H1 (cell line): ENCODE measurements around the gene STKLD1. TPM values are rescaled to one million over a fixed set of nuclear protein-coding genes. Genes with fewer than 3 reads are reported as not detected.

Experiments used
- ASH2L ChIP-seq: fragments of 200-600, 300-600 bp; sonication (generic); IDR thresholded peaks from one replicate; pipeline ENCODE4 v1.7.1; 2017; ENCODE audit warnings: low read length
- CBX5 ChIP-seq: fragments of 300-800, 300-1000 bp; sonication (generic); IDR thresholded peaks from 2 replicates; pipeline ENCODE4 v1.7.1; 2016; ENCODE audit warnings: antibody characterized with exemption, low read length, low read depth
- CBX8 ChIP-seq: fragments of 300-800, 300-1000 bp; sonication (generic); IDR thresholded peaks from 2 replicates; pipeline ENCODE4 v1.7.1; 2016; ENCODE audit warnings: low read depth, low read length, borderline replicate concordance
- CHD1 ChIP-seq: IDR thresholded peaks from 2 replicates; pipeline ENCODE4 v1.6.1; 2012; ENCODE audit warnings: low read depth, low read length, improper control_type of control experiment
- CTBP2 ChIP-seq: IDR thresholded peaks from 2 replicates; pipeline ENCODE4 v1.7.0; 2011; ENCODE audit warnings: borderline replicate concordance, mild to moderate bottlenecking, moderate library complexity, mixed read lengths, low read length; ENCODE audit not compliant: insufficient read depth, insufficient read length
- EP300 ChIP-seq, 2 experiments: IDR thresholded peaks; 1 replicate in 1 of 2; 2 replicates in 1 of 2; pipeline ENCODE4 v1.6.1; 2011 to 2012; ENCODE audit warnings: low read depth in 2 of 2, low read length in 2 of 2, mild to moderate bottlenecking in 2 of 2, borderline replicate concordance in 1 of 2, inconsistent platforms in 1 of 2, moderate library complexity in 1 of 2
- FOSL1 ChIP-seq: IDR thresholded peaks from 2 replicates; pipeline ENCODE4 v1.6.1; 2011; ENCODE audit warnings: mild to moderate bottlenecking, low read depth, low read length, moderate library complexity; ENCODE audit not compliant: insufficient read depth
- HDAC6 ChIP-seq: IDR thresholded peaks from one replicate; pipeline ENCODE4 v1.7.1; 2012; ENCODE audit warnings: low read depth, mild to moderate bottlenecking, inconsistent platforms, low read length, moderate library complexity
- JUND ChIP-seq: IDR thresholded peaks from 2 replicates; pipeline ENCODE4 v1.6.1; 2011; ENCODE audit warnings: mild to moderate bottlenecking, improper control_type of control experiment, low read length
- KDM4A ChIP-seq: IDR thresholded peaks from one replicate; pipeline ENCODE4 v1.7.1; 2012; ENCODE audit warnings: low read depth, mild to moderate bottlenecking, moderate library complexity, low read length, inconsistent platforms; ENCODE audit not compliant: severe bottlenecking
- MAFK ChIP-seq: IDR thresholded peaks from 2 replicates; pipeline ENCODE4 v1.6.1; 2012; ENCODE audit warnings: low read depth, mild to moderate bottlenecking, improper control_type of control experiment, low read length
- POU5F1 ChIP-seq: IDR thresholded peaks from 2 replicates; pipeline ENCODE4 v1.6.1; 2011; ENCODE audit warnings: low read depth, mild to moderate bottlenecking, low read length, moderate library complexity
- RFX5 ChIP-seq: IDR thresholded peaks from 2 replicates; pipeline ENCODE4 v1.6.1; 2011; ENCODE audit warnings: low read depth, low read length, improper control_type of control experiment, borderline replicate concordance
- SP1 ChIP-seq: IDR thresholded peaks from 2 replicates; pipeline ENCODE4 v1.6.1; 2011; ENCODE audit warnings: low read depth, low read length
- SP2 ChIP-seq: IDR thresholded peaks from 2 replicates; pipeline ENCODE4 v1.6.1; 2012; ENCODE audit warnings: mild to moderate bottlenecking, low read length, inconsistent platforms
- SUZ12 ChIP-seq: fragments of 200-600 bp; sonication (generic); IDR thresholded peaks from 2 replicates; pipeline ENCODE4 v1.6.1; 2012; ENCODE audit warnings: mild to moderate bottlenecking, inconsistent platforms, low read length, moderate library complexity, mixed read lengths
- TAF7 ChIP-seq: optimal IDR thresholded peaks from 2 replicates; pipeline ENCODE3; 2011; ENCODE audit warnings: low read depth, mild to moderate bottlenecking, inconsistent platforms, low read length, moderate library complexity, borderline replicate concordance
- TEAD4 ChIP-seq: IDR thresholded peaks from 2 replicates; pipeline ENCODE4 v1.6.1; 2012; ENCODE audit warnings: low read depth, low read length, inconsistent platforms, mixed read lengths
- YY1 ChIP-seq: IDR thresholded peaks from 2 replicates; pipeline ENCODE4 v1.6.1; 2011; ENCODE audit warnings: low read depth, mild to moderate bottlenecking, low read length
- polyA plus RNA-seq, 7 experiments: library from polyadenylated mRNA; depleted of rRNA in 3 of 7; stranded (reverse) in 5 of 7; unstranded in 2 of 7; fragments of >200 nt in 5 of 7; fragments of 200-250 nt in 2 of 7; gene quantifications; 1 replicate in 5 of 7; 2 replicates in 1 of 7; 4 replicates in 1 of 7; pipeline versions ENCODE4 v1.2.1 to v1.2.3, GENCODE V29; 2011 to 2013; ENCODE audit warnings: missing spikeins in 2 of 7, mixed read lengths in 2 of 7
- total RNA-seq: library from RNA; stranded (reverse); fragmentation: NEBNext Ultra II Directional; extraction: Animal tissue kit (Norgen Biotek cat#: 25700); gene quantifications from 2 replicates; pipeline ENCODE4 v1.2.1, GENCODE V29; 2021
- TF ChIP-seq, protein P1 (sequence below), 3 experiments: IDR thresholded peaks; 1 replicate in 2 of 3; 2 replicates in 1 of 3; pipeline versions ENCODE4 v1.5.1 to v1.6.1; 2011; ENCODE audit warnings: low read length in 3 of 3, mild to moderate bottlenecking in 3 of 3, inconsistent platforms in 2 of 3, low read depth in 1 of 3, moderate library complexity in 1 of 3; ENCODE audit not compliant: insufficient read depth in 1 of 3; ENCODE audit errors: control extremely low read depth in 1 of 3

The STKLD1 gene
- total and polyA plus RNA-seq, 2 of the 8 experiments (the other 6 are each of a cell fraction or from before 2014, with no cell fraction given), result 0.26 TPM; not detected in 1

GRCh38 chr9:133335924-133336811 lies 40.0 kb upstream of the STKLD1 start, which contains the start of gene SURF6 (continued):
- TF ChIP-seq JUND, result no peak
- TF ChIP-seq KDM4A, result peak; percentile 72
- TF ChIP-seq POU5F1, result no peak
- TF ChIP-seq, protein P1, sequence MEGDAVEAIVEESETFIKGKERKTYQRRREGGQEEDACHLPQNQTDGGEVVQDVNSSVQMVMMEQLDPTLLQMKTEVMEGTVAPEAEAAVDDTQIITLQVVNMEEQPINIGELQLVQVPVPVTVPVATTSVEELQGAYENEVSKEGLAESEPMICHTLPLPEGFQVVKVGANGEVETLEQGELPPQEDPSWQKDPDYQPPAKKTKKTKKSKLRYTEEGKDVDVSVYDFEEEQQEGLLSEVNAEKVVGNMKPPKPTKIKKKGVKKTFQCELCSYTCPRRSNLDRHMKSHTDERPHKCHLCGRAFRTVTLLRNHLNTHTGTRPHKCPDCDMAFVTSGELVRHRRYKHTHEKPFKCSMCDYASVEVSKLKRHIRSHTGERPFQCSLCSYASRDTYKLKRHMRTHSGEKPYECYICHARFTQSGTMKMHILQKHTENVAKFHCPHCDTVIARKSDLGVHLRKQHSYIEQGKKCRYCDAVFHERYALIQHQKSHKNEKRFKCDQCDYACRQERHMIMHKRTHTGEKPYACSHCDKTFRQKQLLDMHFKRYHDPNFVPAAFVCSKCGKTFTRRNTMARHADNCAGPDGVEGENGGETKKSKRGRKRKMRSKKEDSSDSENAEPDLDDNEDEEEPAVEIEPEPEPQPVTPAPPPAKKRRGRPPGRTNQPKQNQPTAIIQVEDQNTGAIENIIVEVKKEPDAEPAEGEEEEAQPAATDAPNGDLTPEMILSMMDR (IDR thresholded peaks at IDR 0.05; ENCODE audit: control extremely low read depth in 1 of 3, insufficient read depth in 1 of 3, low read depth in 1 of 3, low read length in 3 of 3), result peak in 1 of 3 experiments; percentile 1; a peak in 1 of 4 replicates
- TF ChIP-seq EP300 (IDR thresholded peaks at IDR 0.05; ENCODE audit: borderline replicate concordance in 1 of 2, low read depth in 2 of 2, low read length in 2 of 2), result peak in 1 of 2 experiments; percentile 13; a peak in 1 of 3 replicates
- TF ChIP-seq YY1, result peak; percentile 85
- peak; percentile 79 for TF ChIP-seq SP1
- no peak for TF ChIP-seq CBX8
- no peak for TF ChIP-seq CTBP2
- TF ChIP-seq ASH2L, result peak; percentile 43
- TF ChIP-seq HDAC6, result no peak
- no peak; the same call in 1 of the 2 replicates for TF ChIP-seq MAFK
- TF ChIP-seq RFX5, result no peak
- TF ChIP-seq TAF7, result peak; percentile 67
- no peak for TF ChIP-seq SUZ12
- no peak for TF ChIP-seq CBX5
- no peak for TF ChIP-seq FOSL1
- no peak for TF ChIP-seq CHD1
- peak; percentile 64 for TF ChIP-seq TEAD4
- TF ChIP-seq SP2, result no peak
